ENCODE results near the gene INPP4B.

DNA sequence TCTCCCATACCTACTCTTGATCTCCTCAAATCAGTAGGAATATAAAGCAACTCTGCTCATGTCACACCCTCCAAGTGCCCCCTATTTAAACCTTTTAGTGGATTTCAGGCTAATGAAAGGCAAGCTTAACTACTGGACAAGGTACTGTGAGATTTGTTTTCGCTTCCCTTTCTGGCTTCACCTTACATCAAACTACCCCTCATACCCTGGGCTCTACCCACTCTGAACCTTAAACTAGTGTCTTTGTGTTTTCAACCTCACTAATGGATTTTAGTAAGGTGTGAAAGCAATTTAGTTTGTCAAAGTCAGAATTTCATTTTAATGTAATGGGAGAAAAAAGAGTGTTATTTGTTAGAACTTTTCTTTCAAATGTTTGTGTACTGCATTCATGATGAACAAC lies 291.7 kb downstream of the INPP4B start:
- TF ChIP-seq, protein P1, sequence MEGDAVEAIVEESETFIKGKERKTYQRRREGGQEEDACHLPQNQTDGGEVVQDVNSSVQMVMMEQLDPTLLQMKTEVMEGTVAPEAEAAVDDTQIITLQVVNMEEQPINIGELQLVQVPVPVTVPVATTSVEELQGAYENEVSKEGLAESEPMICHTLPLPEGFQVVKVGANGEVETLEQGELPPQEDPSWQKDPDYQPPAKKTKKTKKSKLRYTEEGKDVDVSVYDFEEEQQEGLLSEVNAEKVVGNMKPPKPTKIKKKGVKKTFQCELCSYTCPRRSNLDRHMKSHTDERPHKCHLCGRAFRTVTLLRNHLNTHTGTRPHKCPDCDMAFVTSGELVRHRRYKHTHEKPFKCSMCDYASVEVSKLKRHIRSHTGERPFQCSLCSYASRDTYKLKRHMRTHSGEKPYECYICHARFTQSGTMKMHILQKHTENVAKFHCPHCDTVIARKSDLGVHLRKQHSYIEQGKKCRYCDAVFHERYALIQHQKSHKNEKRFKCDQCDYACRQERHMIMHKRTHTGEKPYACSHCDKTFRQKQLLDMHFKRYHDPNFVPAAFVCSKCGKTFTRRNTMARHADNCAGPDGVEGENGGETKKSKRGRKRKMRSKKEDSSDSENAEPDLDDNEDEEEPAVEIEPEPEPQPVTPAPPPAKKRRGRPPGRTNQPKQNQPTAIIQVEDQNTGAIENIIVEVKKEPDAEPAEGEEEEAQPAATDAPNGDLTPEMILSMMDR (conservative IDR thresholded peaks at IDR 0.05 in 1 of 2, IDR thresholded peaks at IDR 0.05 in 1 of 2; ENCODE audit: low read depth in 1 of 2, low read length in 2 of 2): no peak
- TF ChIP-seq EZH2 (IDR thresholded peaks at IDR 0.05; ENCODE audit: low read length, missing control alignments): no peak

Measured in fibroblast of lung (primary cell).